Hepatocyte (in vitro differentiated cells): ENCODE results near the gene DCP2. TPM values are rescaled to one million over a fixed set of nuclear protein-coding genes. Genes with fewer than 3 reads are reported as not detected.

Source experiments
- DNase-seq: peaks from one replicate; pipeline ENCODE4 v3.0.0-alpha.2; 2016; ENCODE audit warnings: low spot score
- H2AFZ ChIP-seq: fragments of 200-600 bp; sonication (generic); 2 replicates; pipeline ENCODE4 v1.6.0; 2016; ENCODE audit warnings: antibody characterized with exemption, mild to moderate bottlenecking
- H3K27ac ChIP-seq: fragments of 200-600 bp; sonication (generic); 2 replicates; pipeline ENCODE4 v1.5.1; 2016; ENCODE audit warnings: mild to moderate bottlenecking
- H3K27me3 ChIP-seq: fragments of 200-600 bp; sonication (generic); 2 replicates; pipeline ENCODE4 v1.6.1; 2016
- H3K36me3 ChIP-seq: fragments of 200-600 bp; sonication (generic); replicated peaks from 2 replicates; pipeline ENCODE4 v1.5.1; 2016; ENCODE audit warnings: low read depth; ENCODE audit not compliant: insufficient read depth
- H3K4me1 ChIP-seq: fragments of 200-600 bp; sonication (generic); 2 replicates; pipeline ENCODE4 v1.5.1; 2016; ENCODE audit warnings: mild to moderate bottlenecking, moderate library complexity; ENCODE audit not compliant: insufficient read depth
- H3K4me2 ChIP-seq: fragments of 200-600 bp; sonication (generic); 2 replicates; pipeline ENCODE4 v1.6.0; 2016
- H3K4me3 ChIP-seq: fragments of 200-600 bp; sonication (generic); 2 replicates; pipeline ENCODE4 v1.5.1; 2016; ENCODE audit warnings: mild to moderate bottlenecking
- H3K79me2 ChIP-seq: fragments of 200-600 bp; sonication (generic); 2 replicates; pipeline ENCODE4 v1.6.0; 2017; ENCODE audit warnings: mild to moderate bottlenecking
- H3K9me2 ChIP-seq: fragments of 200-600 bp; sonication (generic); replicated peaks from 2 replicates; pipeline ENCODE4 v1.6.0; 2017; ENCODE audit warnings: mild to moderate bottlenecking; ENCODE audit not compliant: insufficient read depth
- H3K9me3 ChIP-seq: fragments of 200-600 bp; sonication (generic); 2 replicates; pipeline ENCODE4 v1.5.1; 2016; ENCODE audit warnings: low read depth, mild to moderate bottlenecking
- H4K20me1 ChIP-seq: fragments of 200-600 bp; sonication (generic); 2 replicates; pipeline ENCODE4 v1.6.0; 2016; ENCODE audit warnings: mild to moderate bottlenecking; ENCODE audit not compliant: insufficient read depth, poor library complexity, severe bottlenecking
- CTCF ChIP-seq: fragments of 200-600 bp; sonication (generic); IDR thresholded peaks from 2 replicates; pipeline ENCODE4 v1.5.1; 2016; ENCODE audit warnings: antibody characterized with exemption, mild to moderate bottlenecking; ENCODE audit not compliant: poor library complexity
- EZH2 ChIP-seq: fragments of 200-600 bp; sonication (generic); IDR thresholded peaks from 2 replicates; pipeline ENCODE4 v1.6.1; 2016; ENCODE audit warnings: antibody characterized with exemption, mild to moderate bottlenecking, borderline replicate concordance
- EZH2phosphoT487 ChIP-seq: fragments of 200-600 bp; sonication (generic); IDR thresholded peaks from one replicate; pipeline ENCODE4 v1.6.1; 2018; ENCODE audit warnings: antibody characterized with exemption, mild to moderate bottlenecking, low read depth, moderate library complexity; ENCODE audit not compliant: unreplicated experiment, severe bottlenecking
- WGBS: methylation state at CpG from one replicate; pipeline ENCODE4 v1.1.6; 2016; ENCODE audit warnings: low lambda C conversion rate; ENCODE audit errors: missing lambda C conversion rate; 5-methylcytosine and 5-hydroxymethylcytosine counted together
- polyA plus RNA-seq: library from polyadenylated mRNA; unstranded; fragments of >200 nt; fragmentation: Nextera tagmentation; extraction: Ambion mirVana; gene quantifications from 2 replicates; pipeline ENCODE4 v1.2.1, GENCODE V29; 2016
- total RNA-seq: library from RNA; depleted of rRNA; stranded (reverse); fragments of >200 nt; gene quantifications from 2 replicates; pipeline ENCODE4 v1.2.3, GENCODE V29; 2014

The DCP2 gene
- total and polyA plus RNA-seq, 2 experiments from 2014 or later, result 8.8 to 41.9 TPM

DNA sequence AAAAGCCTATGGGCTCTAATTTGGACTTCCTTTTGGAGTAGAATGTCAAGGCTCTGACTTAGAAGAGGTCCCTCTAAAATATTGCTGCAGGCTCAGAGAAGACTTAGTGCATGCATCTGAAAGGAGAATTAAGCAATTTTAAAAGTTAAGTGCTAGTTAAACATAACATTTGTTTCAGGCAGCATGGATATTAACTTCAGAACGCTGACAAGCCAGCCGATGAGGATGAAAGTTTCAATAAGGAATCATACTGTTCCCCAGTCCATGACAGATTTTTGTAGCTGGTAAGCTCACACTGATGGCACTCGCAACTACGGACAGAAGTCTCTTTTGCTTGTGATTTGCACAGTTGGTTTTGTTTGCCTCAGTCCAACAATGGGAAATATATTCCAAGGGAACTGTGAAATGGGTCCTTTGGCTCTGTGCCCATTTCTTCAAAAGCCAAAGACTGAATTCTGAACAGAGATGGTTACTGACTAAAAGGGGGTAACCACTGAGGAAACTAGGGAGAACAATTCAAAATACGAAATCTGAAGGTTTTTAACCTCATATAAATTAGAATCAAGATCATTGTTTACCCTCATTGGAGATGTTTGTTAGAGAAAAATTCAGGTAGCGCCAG is 47.6 kb downstream of the DCP2 start:
- no peak overlapping the region for H3K4me2 ChIP-seq
- H4K20me1 ChIP-seq, result no peaks in the 10 kb centered on the region
- H3K27me3 ChIP-seq, result no peaks in the 10 kb centered on the region
- H3K36me3 ChIP-seq, result no peaks in the 10 kb centered on the region
- H3K4me1 ChIP-seq, result peaks cover 2% of the 10 kb centered on the region
- H3K79me2 ChIP-seq, result no peaks in the 10 kb centered on the region
- no peak for DNase-seq
- no peak for TF ChIP-seq EZH2phosphoT487
- TF ChIP-seq CTCF, result no peak
- TF ChIP-seq EZH2, result no peak
- 79% methylated on average over 6 of the region's 6 CpGs for WGBS
- H3K4me3 ChIP-seq, result no peak overlapping the region
- no peak overlapping the region for H3K27ac ChIP-seq
- H3K9me3 ChIP-seq, result no peaks in the 10 kb centered on the region
- H3K9me2 ChIP-seq, result no peaks in the 10 kb centered on the region
- no peak overlapping the region for H2AFZ ChIP-seq

DNA sequence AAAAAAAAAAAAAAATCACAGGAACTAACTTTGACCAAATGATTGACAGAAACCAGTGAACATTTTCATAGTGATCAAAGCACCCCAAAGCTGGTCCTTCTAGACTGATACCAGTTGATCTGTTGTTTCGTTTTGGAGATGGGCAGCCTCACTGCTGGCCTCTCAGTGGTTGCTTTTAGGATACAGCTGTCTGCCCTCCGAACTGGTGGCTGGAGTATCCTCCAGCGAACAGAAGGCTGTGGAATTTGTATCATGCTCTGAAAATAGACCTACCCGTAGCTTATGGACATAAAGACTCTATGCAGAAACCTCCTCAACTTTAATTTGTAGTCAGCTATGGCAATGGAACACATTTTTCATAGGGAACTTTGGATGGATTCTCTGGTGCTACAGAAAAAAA is 49.0 kb downstream of the DCP2 start:
- 95% methylated on average over 4 of the region's 4 CpGs for WGBS
- Histone ChIP-seq H3K27ac (no peak overlapping the region), H3K27me3 (no peaks in the 10 kb centered on the region), H3K4me1 (peaks cover 2% of the 10 kb centered on the region), H3K36me3 (no peaks in the 10 kb centered on the region), H3K79me2 (no peaks in the 10 kb centered on the region), H3K4me2 (no peak overlapping the region), H4K20me1 (no peaks in the 10 kb centered on the region), H2AFZ (no peak overlapping the region), H3K4me3 (no peak overlapping the region), H3K9me3 (no peaks in the 10 kb centered on the region), H3K9me2 (no peaks in the 10 kb centered on the region)
- no peak for TF ChIP-seq CTCF
- TF ChIP-seq EZH2, result no peak
- no peak for TF ChIP-seq EZH2phosphoT487
- no peak for DNase-seq

GRCh38 chr5:113026211-113026610 is 49.6 kb downstream of the DCP2 start:
- Histone ChIP-seq H4K20me1 (no peaks in the 10 kb centered on the region), H3K27ac (no peak overlapping the region), H3K4me3 (no peak overlapping the region), H3K9me2 (no peaks in the 10 kb centered on the region), H3K27me3 (no peaks in the 10 kb centered on the region), H3K36me3 (no peaks in the 10 kb centered on the region), H2AFZ (no peak overlapping the region), H3K79me2 (no peaks in the 10 kb centered on the region), H3K4me1 (peaks cover 2% of the 10 kb centered on the region), H3K9me3 (no peaks in the 10 kb centered on the region), H3K4me2 (no peak overlapping the region)
- DNase-seq, result no peak
- 93% methylated on average over 4 of the region's 4 CpGs for WGBS
- TF ChIP-seq EZH2phosphoT487, result no peak
- TF ChIP-seq EZH2, result no peak
- no peak for TF ChIP-seq CTCF

DNA sequence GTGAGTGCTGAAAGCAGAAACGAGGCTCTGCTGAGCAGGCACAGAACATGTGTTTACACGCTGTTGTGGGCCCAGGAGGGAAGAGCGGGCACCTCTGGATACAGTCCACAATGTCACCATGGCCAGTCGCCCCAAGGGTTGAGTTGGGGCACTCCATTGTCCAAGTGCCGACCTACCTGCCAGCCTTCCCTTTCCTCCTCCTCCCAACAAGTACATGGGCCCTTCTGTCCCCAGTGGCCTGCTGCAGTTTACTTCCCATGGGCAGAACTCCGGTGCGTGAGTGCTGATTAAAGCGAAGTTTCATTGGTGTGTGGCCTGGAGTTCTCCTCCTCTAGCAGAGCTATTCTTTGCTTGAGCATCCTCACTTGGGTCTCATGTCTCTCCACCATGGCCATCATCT is 50.4 kb downstream of the DCP2 start:
- H3K9me2 ChIP-seq, result no peaks in the 10 kb centered on the region
- 97% methylated on average over 8 of the region's 8 CpGs for WGBS
- H3K27me3 ChIP-seq, result no peaks in the 10 kb centered on the region
- H2AFZ ChIP-seq, result no peak overlapping the region
- no peak for DNase-seq
- no peaks in the 10 kb centered on the region for H3K9me3 ChIP-seq
- TF ChIP-seq CTCF (no peak), EZH2phosphoT487 (no peak), EZH2 (no peak)
- H4K20me1 ChIP-seq, result no peaks in the 10 kb centered on the region
- peaks cover 2% of the 10 kb centered on the region for H3K4me1 ChIP-seq
- no peaks in the 10 kb centered on the region for H3K79me2 ChIP-seq
- no peaks in the 10 kb centered on the region for H3K36me3 ChIP-seq
- no peak overlapping the region for H3K27ac ChIP-seq
- no peak overlapping the region for H3K4me2 ChIP-seq
- no peak overlapping the region for H3K4me3 ChIP-seq
